K562 (cell line): ENCODE data around the gene RAB3GAP2. TPM values are rescaled to one million over a fixed set of nuclear protein-coding genes. Genes with fewer than 3 reads are reported as not detected.

ENCODE experiments used
- ARID3A ChIP-seq: IDR thresholded peaks from 2 replicates; pipeline ENCODE4 v1.6.1; 2012; ENCODE audit warnings: low read depth, low read length, improper control_type of control experiment, borderline replicate concordance
- CHD1 ChIP-seq: fragments of 200-600 bp; sonication (generic); IDR thresholded peaks from one replicate; pipeline ENCODE4 v1.6.1; 2012; ENCODE audit warnings: mild to moderate bottlenecking, moderate library complexity, low read length, inconsistent platforms
- DEAF1 ChIP-seq: fragments of 450-650 bp; formaldehyde crosslinking; IDR thresholded peaks from 2 replicates; pipeline ENCODE4 v1.4.0; 2020; ENCODE audit warnings: mild to moderate bottlenecking, moderate library complexity
- HINFP ChIP-seq: fragments of 450-650 bp; conservative IDR thresholded peaks from 2 replicates; pipeline ENCODE4 v1.6.1; 2016; ENCODE audit warnings: missing genetic modification characterization, low read depth, mild to moderate bottlenecking, control low read depth, missing compliant biosample characterization
- RAD21 ChIP-seq, 2 experiments: fragments of 250-450 bp in 1 of 2; fragments of 450-650 bp in 1 of 2; sonication (Bioruptor Pico) in 1 of 2; formaldehyde crosslinking in 1 of 2; IDR thresholded peaks in 1 of 2; conservative IDR thresholded peaks in 1 of 2; 2 replicates each; pipeline versions ENCODE4 v1.4.0 to v1.8.0; 2020 to 2022; ENCODE audit warnings: mild to moderate bottlenecking in 2 of 2, moderate library complexity in 1 of 2
- SMC3 ChIP-seq: conservative IDR thresholded peaks from 2 replicates; pipeline ENCODE4 v1.6.1; 2011; ENCODE audit warnings: low read depth, low read length, improper control_type of control experiment; ENCODE audit not compliant: insufficient read depth
- ZNF184 ChIP-seq: sonication (generic); formaldehyde crosslinking; IDR thresholded peaks from 2 replicates; pipeline ENCODE4 v1.5.0; 2020; ENCODE audit warnings: missing genetic modification reagents
- ZNF507 ChIP-seq: conservative IDR thresholded peaks from 2 replicates; pipeline ENCODE4 v1.6.1; 2017; ENCODE audit warnings: missing genetic modification characterization, missing compliant biosample characterization
- ZNF780A ChIP-seq: fragments of 250-450 bp; sonication (Bioruptor Pico); IDR thresholded peaks from 2 replicates; pipeline ENCODE4 v1.5.0; 2021; ENCODE audit warnings: mild to moderate bottlenecking
- polyA plus RNA-seq, 8 experiments: library from polyadenylated mRNA; depleted of rRNA in 4 of 8; stranded (reverse) in 5 of 8; unstranded in 3 of 8; fragments of >200 nt; fragmentation: Nextera tagmentation in 2 of 8; fragmentation: Illumina TruSeq in 1 of 8; extraction: Ambion mirVana in 2 of 8; extraction: Trizol in 1 of 8; gene quantifications; 2 replicates each; pipeline versions ENCODE4 v1.2.1 to v1.2.3, GENCODE V29; 2011 to 2014; ENCODE audit warnings: inconsistent platforms in 1 of 8, missing spikeins in 1 of 8
- total RNA-seq, 7 experiments: library from RNA; depleted of rRNA in 6 of 7; stranded (reverse); fragments of >200 nt in 6 of 7; fragmentation: Illumina TruSeq in 2 of 7; extraction: Trizol in 2 of 7; gene quantifications; 2 replicates each; pipeline versions ENCODE4 v1.2.1 to v1.2.3, GENCODE V29; 2011 to 2021; ENCODE audit warnings: low replicate concordance in 1 of 7

The RAB3GAP2 gene
- total and polyA plus RNA-seq, 9 of the 15 experiments (the other 6 are each of a cell fraction or from before 2014, with no cell fraction given): 14.1 to 69.1 (median 32.2) TPM

- TF ChIP-seq DEAF1 (peak; percentile 31; the same call in 1 of the 2 replicates), CHD1 (no peak), ARID3A (0 out of 2 replicates have a peak, but pooled peaks have one; percentile 49), SMC3 (0 out of 2 replicates have a peak, but pooled peaks have one; percentile 16), ZNF184 (CRISPR knock-in tag) (no peak), ZNF507 (tag) (0 out of 2 replicates have a peak, but pooled peaks have one; percentile 19), RAD21 (CRISPR knock-in tag; conservative IDR thresholded peaks at IDR 0.05 in 1 of 2, IDR thresholded peaks at IDR 0.05 in 1 of 2) (peak; percentile 49 to 77), HINFP (tag) (no peak), ZNF780A (CRISPR knock-in tag) (no peak)
These were observed 82.4 kb downstream of the RAB3GAP2 start (continued) for GRCh38 chr1:220189750-220190347.
